K562 (cell line): ENCODE data around the gene CTDSPL. TPM values are rescaled to one million over a fixed set of nuclear protein-coding genes. Genes with fewer than 3 reads are reported as not detected.

Experiments
- MTF1 ChIP-seq: fragments of 250-450 bp; sonication (Bioruptor Pico); IDR thresholded peaks from 2 replicates; pipeline ENCODE4 v1.9.0; 2021; ENCODE audit warnings: moderate library complexity, mild to moderate bottlenecking, inconsistent platforms, borderline replicate concordance
- RBFOX2 ChIP-seq: fragments of 200-400 bp; formaldehyde crosslinking; IDR thresholded peaks from 2 replicates; pipeline ENCODE4 v1.6.1; 2017; ENCODE audit warnings: low read depth, mild to moderate bottlenecking, low read length, moderate library complexity
- SIRT6 ChIP-seq: IDR thresholded peaks from one replicate; pipeline ENCODE4 v1.6.1; 2012; ENCODE audit warnings: low read depth, mild to moderate bottlenecking, control low read depth, inconsistent platforms, low read length, moderate library complexity
- TAF9B ChIP-seq: fragments of 450-650 bp; IDR thresholded peaks from 2 replicates; pipeline ENCODE4 v1.6.1; 2018; ENCODE audit warnings: mild to moderate bottlenecking; ENCODE audit not compliant: partially characterized antibody
- ZFP36 ChIP-seq: fragments of 150-350 bp; IDR thresholded peaks from 2 replicates; pipeline ENCODE4 v1.6.1; 2018; ENCODE audit warnings: low read length, low read depth; ENCODE audit not compliant: partially characterized antibody
- ZNF318 ChIP-seq, 2 experiments: fragments of 450-650 bp; IDR thresholded peaks; 2 replicates each; pipeline ENCODE4 v1.6.1; 2016; ENCODE audit warnings: mild to moderate bottlenecking in 2 of 2, borderline replicate concordance in 1 of 2, low read depth in 1 of 2, moderate library complexity in 1 of 2
- ZNF436 ChIP-seq: fragments of 250-450, 450-650 bp; sonication (Bioruptor Pico); formaldehyde crosslinking; IDR thresholded peaks from 2 replicates; pipeline ENCODE4 v1.7.0; 2020; ENCODE audit warnings: mild to moderate bottlenecking
- polyA plus RNA-seq, 8 experiments: library from polyadenylated mRNA; depleted of rRNA in 4 of 8; stranded (reverse) in 5 of 8; unstranded in 3 of 8; fragments of >200 nt; fragmentation: Nextera tagmentation in 2 of 8; fragmentation: Illumina TruSeq in 1 of 8; extraction: Ambion mirVana in 2 of 8; extraction: Trizol in 1 of 8; gene quantifications; 2 replicates each; pipeline versions ENCODE4 v1.2.1 to v1.2.3, GENCODE V29; 2011 to 2014; ENCODE audit warnings: inconsistent platforms in 1 of 8, missing spikeins in 1 of 8
- total RNA-seq, 7 experiments: library from RNA; depleted of rRNA in 6 of 7; stranded (reverse); fragments of >200 nt in 6 of 7; fragmentation: Illumina TruSeq in 2 of 7; extraction: Trizol in 2 of 7; gene quantifications; 2 replicates each; pipeline versions ENCODE4 v1.2.1 to v1.2.3, GENCODE V29; 2011 to 2021; ENCODE audit warnings: low replicate concordance in 1 of 7

Gene CTDSPL
- total and polyA plus RNA-seq, 9 of the 15 experiments (the other 6 are each of a cell fraction or from before 2014, with no cell fraction given), result 5.1 to 19.3 (median 11.3) TPM

GRCh38 chr3:37993820-37994638 is 132.3 kb downstream of the CTDSPL start (continued):
- TF ChIP-seq TAF9B (no peak), ZNF318 (IDR thresholded peaks at IDR 0.05; ENCODE audit: borderline replicate concordance in 1 of 2, low read depth in 1 of 2) (peak in 1 of 2 experiments; percentile 14; a peak in 1 of 4 replicates), MTF1 (CRISPR knock-in tag) (0 out of 2 replicates have a peak, but pooled peaks have one; percentile 7), ZNF436 (CRISPR knock-in tag) (no peak), SIRT6 (no peak), ZFP36 (no peak), RBFOX2 (peak; percentile 100)
